MM.1S (cell line): Measurements from ENCODE around the gene DGKI.

ENCODE experiments used
- EZH2 ChIP-seq: fragments of 300-600 bp; sonication (generic); optimal IDR thresholded peaks from 2 replicates; pipeline ENCODE3; 2017; ENCODE audit warnings: low read depth, mild to moderate bottlenecking, antibody characterized with exemption, low read length, mixed read lengths
- TF ChIP-seq, protein P1 (sequence below): fragments of 300-600 bp; sonication (generic); IDR thresholded peaks from 2 replicates; pipeline ENCODE4 v1.5.1; 2016; ENCODE audit warnings: antibody characterized with exemption, low read length, mixed read lengths

GRCh38 chr7:137388916-137389315, 457.9 kb downstream of the DGKI start:
- TF ChIP-seq, protein P1, sequence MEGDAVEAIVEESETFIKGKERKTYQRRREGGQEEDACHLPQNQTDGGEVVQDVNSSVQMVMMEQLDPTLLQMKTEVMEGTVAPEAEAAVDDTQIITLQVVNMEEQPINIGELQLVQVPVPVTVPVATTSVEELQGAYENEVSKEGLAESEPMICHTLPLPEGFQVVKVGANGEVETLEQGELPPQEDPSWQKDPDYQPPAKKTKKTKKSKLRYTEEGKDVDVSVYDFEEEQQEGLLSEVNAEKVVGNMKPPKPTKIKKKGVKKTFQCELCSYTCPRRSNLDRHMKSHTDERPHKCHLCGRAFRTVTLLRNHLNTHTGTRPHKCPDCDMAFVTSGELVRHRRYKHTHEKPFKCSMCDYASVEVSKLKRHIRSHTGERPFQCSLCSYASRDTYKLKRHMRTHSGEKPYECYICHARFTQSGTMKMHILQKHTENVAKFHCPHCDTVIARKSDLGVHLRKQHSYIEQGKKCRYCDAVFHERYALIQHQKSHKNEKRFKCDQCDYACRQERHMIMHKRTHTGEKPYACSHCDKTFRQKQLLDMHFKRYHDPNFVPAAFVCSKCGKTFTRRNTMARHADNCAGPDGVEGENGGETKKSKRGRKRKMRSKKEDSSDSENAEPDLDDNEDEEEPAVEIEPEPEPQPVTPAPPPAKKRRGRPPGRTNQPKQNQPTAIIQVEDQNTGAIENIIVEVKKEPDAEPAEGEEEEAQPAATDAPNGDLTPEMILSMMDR = no peak
- TF ChIP-seq EZH2 = no peak
